ENCODE results near the gene VPS26B. TPM values are rescaled to one million over a fixed set of nuclear protein-coding genes. Genes with fewer than 3 reads are reported as not detected.

VPS26B gene
- total RNA-seq, 4 donors from 2014 or later = 33.3 to 52.4 (median 39.4) TPM

- TF ChIP-seq CTCF (IDR thresholded peaks at IDR 0.05; ENCODE audit: low read depth) = no peak
Measured at GRCh38 chr11:134294664-134295063, 70.2 kb downstream of the VPS26B start.

Other genes with a start within 250 kb of the VPS26B start
- gene JAM3, start 155.6 kb upstream of the VPS26B start, total RNA-seq = 10 to 100 TPM; 14.2 to 18.3 (median 16.5) TPM
- gene NCAPD3, start 704 bp upstream of the VPS26B start, total RNA-seq = 10 to 100 TPM; 10.5 to 18.7 (median 13.8) TPM
- gene THYN1, start 28.7 kb downstream of the VPS26B start, total RNA-seq = 100 to 1,000 TPM in 1 of 4 donors, 10 to 100 TPM in 3; 48.9 to 124 (median 56.4) TPM
- 10 to 100 TPM; 18.3 to 41.3 (median 29.8) TPM for gene ACAD8, start 28.9 kb downstream of the VPS26B start, total RNA-seq
- not detected for gene GLB1L3, start 51.7 kb downstream of the VPS26B start, total RNA-seq
- 1 to 10 TPM in 1 of 4 donors, under 1 TPM in 3; 0.49 to 2.4 (median 0.80) TPM for gene GLB1L2, start 107.3 kb downstream of the VPS26B start, total RNA-seq
- gene B3GAT1, start 187.6 kb downstream of the VPS26B start, total RNA-seq = under 1 TPM in 2 of 4 donors, not detected in 2; 0.22 to 0.33 TPM

All from subcutaneous adipose tissue (tissue), 4 donors.